GM19238 (cell line): ENCODE measurements around the gene IQCB1.
"Not testable (repeated sequence)": the region's sequence is repeated elsewhere in the genome, so short reads cannot be mapped to it uniquely, and the experiment has no call there.

Experiments used
- DNase-seq: peaks from one replicate; pipeline ENCODE4 v3.0.0; 2011; ENCODE audit warnings: low spot score; ENCODE audit not compliant: insufficient read length

IQCB1 gene

DNA sequence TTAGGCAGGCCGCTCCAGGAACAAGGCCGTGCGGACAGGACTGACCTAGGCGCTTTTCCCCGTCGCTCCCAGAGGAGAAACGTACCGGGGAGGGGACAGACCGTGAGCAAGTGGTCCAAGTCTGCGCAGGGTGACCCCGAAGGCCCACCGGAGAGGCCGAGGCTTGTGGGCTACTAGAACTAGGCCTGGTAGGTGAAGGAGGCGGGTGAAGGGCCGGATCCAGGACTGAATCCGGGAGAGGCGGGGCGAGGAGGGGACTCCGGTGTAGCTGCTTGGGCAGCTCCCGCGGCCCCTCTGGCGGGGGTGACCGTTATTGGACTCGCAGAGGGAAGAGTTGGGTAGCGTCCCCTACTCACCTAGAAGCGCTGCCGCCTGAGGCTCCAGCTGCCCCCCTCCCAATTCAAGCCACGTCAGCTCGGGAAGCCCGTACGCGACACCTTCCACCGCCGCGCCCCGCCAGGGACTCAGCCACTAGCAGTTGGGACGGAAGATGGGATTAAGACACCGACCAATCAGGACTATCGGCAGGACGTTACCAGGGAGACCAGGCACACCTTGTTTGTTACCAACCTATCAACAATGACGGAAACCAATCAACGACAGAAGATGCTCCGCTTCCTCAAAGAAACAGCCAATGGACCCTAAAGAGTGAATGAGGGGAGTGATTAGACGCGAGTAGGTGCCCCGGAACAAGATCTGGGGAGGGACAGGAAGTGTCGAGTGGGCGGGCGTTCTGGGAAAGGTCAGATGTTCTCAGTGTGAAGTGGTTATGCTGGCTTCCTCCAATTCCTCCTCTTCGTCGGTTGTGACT, 85.4 kb downstream of the IQCB1 start, which contains the start of gene GOLGB1:
GOLGB1 (minus strand) TSS at position 466 of the 811 bp plus-strand sequence. CDS start 18,770 bp downstream, outside the sequence.
- DNase-seq = peak; percentile 87

DNA sequence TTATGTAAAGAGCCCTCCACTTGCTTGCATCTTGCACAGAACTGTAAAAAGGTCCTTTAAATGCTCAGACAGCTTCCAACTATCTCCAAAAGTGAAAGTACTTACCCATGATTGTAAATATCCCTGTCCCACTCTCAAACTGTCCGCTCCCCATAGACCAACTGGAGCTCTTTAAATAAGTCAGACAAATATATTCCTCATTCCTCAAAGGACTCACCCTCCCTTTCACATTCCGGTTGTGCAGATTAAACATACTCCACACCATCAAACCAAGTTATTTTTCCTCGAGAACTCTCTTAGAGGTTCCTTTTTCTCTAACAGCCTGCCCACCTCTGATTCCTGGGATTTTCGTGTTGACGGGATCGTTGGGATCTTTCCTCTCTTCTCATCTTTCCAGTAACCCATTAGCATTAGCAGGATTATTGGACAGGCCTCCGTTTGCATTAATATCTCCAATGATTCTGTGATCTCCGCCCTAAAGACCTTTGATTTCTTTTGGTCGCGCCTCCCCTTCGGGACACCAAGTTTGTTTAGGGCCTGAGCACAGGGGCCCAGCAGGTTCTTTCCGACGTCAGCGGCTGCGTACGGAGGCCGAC, 86.1 kb downstream of the IQCB1 start:
- DNase-seq = no peak

DNA sequence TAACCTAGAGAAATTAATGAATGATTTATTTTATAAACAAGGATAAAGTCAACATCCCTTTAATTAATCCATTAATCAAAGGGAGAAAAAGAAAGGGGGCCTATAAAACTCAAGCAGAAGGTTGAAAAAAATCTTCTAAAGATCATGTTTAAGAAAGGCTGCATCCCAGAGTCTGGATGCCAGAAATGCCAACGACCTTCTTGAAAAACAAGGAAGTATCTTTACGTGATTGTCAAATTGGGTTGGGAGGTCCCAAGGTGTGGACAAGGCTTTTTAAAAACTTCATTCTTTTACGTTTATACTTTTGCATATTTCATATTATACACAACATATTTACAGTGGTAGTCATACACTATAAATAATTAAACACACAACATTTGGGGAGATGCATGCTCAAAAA, 86.9 kb downstream of the IQCB1 start:
- DNase-seq = no peak

DNA sequence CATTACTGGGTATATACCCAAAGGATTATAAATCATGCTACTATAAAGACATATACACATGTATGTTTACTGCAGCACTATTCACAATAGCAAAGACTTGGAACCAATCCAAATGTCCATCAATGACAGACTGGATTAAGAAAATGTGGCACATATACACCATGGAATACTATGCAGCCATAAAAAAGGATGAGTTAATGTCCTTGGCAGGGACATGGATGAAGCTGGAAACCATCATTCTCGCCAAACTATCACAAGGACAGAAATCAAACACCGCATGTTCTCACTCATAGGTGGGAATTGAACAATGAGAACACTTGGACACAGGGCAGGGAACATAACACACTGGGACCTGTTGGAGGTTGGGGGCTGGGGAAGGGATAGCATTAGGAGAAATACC, 91.8 kb downstream of the IQCB1 start:
- DNase-seq = not testable (repeated sequence)

DNA sequence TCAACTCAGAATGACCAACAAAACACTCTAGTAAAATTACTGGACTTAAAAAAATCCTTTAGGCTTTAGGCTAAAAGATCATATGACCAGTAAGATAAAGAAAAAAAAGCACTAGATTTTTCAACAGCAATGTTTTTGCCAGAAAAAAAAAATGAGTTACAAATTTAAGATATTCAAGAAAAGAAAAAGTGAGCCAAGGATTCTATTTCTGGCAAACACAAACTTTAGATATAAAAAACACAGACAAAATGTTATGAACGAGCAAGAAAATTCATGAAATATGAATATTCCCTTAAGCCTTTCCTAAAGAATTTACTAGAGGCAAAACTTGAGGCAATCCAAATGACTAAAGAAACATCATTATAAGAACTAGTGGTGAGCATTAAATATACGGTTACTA, 94.0 kb downstream of the IQCB1 start:
- DNase-seq = no peak

DNA sequence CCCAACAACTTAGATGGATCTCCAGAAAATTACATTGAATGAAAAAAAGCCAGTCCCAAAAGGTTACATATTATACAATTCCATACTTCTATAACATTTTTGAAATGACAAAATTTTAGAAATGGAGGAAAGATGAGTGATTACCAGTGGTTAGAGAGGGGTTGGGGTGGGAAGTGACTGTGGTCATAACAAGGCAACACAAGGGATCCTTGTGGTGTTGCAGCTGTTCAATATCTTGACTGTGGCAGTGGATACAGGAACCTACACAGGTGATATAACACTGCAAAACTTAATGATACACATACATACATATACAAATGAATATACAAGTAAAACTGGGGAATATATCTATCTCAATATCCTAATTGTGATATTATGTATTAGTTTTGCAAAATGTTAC, 95.0 kb downstream of the IQCB1 start:
- DNase-seq = no peak

DNA sequence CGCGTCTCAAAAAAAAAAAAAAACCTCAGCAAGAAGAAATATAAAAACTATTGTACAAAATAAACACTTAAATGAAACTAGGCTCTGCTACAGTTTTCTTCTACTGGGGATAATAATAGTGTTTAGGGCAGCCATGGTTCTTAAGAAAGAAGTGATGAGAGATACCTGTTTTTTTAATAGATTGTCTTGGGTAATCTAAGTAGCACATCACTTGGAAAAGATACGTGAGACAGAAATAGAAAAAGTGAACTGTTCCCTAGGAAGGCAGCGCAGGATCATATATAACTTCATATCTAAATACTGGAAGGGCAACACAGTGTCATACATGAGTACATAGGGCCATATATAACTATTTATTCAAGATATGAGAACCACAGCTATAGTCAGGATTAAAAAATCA, 97.2 kb downstream of the IQCB1 start:
- no peak for DNase-seq

DNA sequence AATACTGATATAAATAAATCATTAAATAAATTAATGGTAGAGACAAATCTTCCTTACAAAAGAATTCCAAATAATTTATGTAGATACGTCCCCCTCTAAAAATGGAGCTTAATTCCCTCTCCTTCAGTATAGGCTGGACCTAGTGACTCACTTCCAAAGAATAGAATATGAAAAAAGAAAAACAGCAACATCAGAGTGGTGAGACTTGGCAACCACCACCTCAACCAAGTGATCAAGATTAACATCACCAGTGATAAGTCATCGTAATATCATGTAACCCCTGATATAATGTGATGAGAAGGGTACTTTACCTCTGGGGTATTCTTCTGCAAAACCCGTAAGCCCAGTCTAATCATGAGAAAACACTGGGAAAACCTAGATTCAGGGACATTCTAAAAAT, 98.7 kb downstream of the IQCB1 start:
- DNase-seq = no peak

DNA sequence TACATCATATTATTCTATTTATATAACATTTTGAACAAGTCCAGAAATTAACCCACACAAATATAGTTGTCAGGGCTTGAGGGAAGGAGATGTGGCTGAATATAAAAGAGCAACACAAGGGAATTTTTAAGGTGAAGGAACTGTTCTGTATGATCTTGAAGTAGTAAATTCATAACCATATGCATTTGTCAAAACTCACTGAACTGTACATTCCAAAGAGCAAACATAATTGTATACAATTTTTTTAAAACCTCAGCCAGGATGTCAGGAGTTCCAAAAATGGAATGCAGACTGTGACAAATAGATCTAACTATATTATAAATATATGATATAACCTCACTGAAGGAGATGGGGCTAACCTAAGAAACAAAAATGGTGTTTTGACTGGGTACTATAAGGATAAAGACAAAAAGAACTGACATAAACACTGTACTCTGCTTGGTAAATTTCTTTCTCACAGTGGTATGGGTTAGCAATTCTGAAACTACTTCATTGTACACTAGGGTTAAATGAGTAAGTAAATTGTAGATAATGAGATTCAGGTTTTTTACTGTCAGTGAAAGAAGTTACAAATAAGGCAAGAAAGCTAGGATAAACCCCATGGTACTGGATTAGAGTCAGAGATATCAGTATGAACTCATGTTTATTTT, 99.7 kb downstream of the IQCB1 start:
- no peak for DNase-seq

DNA sequence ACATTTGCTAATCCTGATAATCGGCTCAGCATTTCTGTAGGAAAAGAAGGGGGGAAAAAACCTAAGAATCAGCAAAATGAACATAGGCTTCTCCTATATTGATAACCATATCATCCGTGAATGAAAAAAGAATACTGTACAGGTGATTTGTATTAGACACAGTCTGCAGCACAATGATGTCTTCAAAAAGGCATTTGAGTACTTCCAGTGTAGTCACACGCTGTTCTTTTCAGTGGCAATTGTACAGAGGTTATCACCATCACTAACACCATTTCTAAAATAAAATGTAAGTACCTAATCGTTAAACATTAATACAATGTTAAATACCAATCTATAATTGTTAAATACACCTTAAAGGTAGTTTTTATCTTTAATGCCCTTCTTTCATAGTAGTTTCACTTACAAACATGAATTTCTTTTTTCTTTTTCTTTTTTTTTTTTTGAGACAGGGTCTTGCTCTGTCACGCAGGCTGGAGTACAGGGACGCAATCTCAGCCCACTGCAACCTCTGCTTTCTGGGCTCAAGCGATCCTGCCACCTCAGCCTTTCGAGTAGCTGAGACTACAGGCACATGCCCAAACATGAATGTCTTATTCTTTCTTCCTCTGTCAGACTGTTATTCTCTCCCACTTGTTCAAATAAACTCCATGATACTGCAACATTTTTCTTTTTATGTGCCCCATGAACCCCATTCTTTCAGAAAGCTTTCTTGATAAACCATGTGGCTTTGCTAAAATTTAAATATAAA, 103.7 kb downstream of the IQCB1 start:
- no peak for DNase-seq

DNA sequence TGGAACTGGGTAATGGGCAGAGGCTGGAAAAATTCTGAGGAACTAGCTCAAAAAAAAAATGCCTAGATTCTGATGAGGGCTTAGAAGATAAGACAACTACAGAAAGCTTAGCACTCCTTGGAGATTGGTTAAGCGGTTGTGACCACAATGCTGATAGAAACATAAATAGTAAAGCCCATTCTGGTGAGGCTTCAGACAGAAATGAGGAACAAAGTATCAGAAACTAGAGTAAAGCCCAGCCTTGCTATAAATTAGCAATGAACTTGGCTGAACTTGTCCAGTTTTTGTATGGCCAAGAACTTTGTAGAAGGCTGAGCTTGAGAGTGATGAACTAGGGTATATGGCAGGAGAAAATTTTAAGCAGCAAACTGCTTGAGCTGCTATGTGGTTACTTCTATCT, 110.7 kb downstream of the IQCB1 start:
- DNase-seq = no peak

DNA sequence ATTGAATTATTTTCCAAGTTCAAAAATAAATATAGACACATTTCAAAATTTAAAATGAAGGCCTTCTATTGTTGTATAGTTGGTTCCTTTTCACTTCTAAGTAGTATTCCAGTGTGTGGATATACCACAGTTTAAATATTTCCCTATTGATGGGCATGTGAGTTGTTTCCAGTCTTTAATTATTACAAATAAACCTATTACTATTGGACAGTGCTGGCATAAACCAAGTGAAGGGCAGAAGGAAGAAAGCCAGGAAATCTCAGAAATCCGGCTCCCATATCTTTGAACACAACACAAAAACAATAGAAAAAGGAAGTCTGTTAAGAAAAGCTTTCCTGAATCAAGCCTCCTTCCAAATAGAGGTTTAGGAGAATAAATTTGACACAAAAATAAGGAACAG, 111.4 kb downstream of the IQCB1 start:
- no peak for DNase-seq

DNA sequence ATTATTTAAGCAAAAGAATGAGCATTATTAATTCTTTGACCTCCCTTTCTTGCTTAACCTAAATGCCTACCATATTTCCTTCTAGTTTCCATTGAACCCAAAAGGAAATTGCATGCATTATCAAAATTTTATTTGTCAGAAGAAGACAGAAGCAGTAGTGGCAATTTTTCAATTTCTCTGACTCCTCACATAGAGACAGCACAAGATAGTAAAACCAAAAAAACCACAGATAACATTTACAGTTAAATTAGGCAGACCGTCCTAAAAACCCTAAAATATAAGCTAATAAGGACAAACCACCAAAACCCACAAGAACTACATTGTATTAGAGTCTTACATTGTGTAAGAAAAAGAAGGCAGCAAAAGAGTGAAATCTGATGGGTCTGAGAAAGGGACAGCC, 112.4 kb downstream of the IQCB1 start:
- DNase-seq = no peak

DNA sequence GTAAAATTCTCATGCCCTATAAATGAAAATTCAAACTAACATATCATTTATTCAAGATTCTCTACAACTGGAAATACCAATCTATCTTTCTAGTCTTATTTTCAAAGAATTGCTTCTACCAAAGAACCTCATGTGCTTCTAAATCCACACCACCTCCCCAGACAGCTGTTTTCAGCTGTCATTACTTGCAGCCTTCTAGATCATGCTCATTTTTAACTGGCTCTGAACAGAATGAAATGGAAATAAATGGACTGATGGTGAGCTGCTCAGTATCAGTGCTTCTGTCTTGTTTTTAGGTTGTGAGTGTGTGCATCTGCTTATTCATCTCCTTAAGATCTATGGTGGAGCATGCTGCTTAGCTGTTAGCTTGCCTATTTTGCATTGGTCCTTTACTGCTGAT, 114.7 kb downstream of the IQCB1 start:
- DNase-seq = no peak
